GM19397 (cell line): ENCODE data around the gene RPL22L1.
"Not testable (repeated sequence)": the region's sequence is repeated elsewhere in the genome, so short reads cannot be mapped to it uniquely, and the experiment has no call there.

Experiments used
- ATAC-seq: cut with Tn5 transposase; IDR thresholded peaks from one replicate; pipeline ENCODE4 v1.9.1; 2021; ENCODE audit warnings: mild to moderate bottlenecking, moderate library complexity; ENCODE audit not compliant: unreplicated experiment

The RPL22L1 gene

DNA sequence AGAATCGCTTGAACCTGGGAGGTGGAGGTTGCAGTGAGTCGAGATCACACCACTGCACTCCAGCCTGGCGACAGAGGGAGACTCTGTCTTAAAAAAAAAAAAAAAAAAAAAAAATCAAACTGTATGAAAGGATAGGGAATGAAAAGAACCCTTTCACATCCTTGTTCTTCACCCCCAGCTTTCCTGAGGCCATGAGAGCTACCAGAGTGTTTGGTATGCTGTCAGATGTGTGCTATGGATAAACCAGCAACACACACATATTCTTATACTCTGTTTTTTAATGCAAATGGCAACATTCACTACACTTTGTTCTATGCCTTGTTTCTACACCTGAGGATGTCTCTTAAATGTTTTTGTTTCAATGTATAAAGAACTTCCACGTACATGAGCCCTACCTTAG is 33.5 kb downstream of the RPL22L1 start:
- no peak for ATAC-seq

DNA sequence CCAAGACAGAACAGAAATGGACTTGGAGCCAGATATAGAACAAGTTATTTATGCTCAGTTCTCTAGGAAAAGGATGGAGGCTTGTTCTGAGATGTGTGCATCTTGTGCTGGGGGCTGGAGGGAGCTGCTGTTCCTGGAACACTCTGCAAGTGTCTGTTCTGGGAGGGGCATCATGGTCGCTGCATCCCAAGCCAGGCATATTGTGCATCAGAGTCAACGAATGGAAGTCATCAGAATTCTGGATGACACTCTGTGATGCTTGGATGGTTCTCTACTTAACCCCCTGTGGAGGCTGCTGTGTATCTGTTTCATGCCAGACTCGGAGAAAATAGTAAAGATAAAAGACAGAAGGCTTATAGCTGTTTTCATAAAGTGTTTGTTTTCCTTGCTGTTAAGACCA is 34.7 kb downstream of the RPL22L1 start:
- ATAC-seq = no peak

DNA sequence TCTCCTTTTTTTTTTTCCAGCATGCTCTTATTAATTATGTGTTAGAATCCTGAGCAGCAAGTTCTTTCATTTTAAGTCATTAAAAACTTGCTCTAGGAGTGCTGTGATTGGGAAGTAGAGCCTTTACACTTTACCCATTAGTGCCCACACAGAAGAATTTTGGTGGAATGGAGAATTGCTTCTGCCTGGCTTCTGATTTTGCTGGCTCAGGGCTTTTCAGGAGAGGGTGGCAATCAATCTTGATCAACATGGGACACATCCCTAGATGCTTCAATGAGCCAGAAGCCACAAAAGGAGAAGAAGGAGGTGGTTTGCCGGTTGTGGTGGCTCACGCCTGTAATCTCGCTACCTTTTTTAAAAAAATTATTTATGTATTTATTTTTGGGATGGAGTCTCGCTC is 39.4 kb downstream of the RPL22L1 start:
- no peak for ATAC-seq

DNA sequence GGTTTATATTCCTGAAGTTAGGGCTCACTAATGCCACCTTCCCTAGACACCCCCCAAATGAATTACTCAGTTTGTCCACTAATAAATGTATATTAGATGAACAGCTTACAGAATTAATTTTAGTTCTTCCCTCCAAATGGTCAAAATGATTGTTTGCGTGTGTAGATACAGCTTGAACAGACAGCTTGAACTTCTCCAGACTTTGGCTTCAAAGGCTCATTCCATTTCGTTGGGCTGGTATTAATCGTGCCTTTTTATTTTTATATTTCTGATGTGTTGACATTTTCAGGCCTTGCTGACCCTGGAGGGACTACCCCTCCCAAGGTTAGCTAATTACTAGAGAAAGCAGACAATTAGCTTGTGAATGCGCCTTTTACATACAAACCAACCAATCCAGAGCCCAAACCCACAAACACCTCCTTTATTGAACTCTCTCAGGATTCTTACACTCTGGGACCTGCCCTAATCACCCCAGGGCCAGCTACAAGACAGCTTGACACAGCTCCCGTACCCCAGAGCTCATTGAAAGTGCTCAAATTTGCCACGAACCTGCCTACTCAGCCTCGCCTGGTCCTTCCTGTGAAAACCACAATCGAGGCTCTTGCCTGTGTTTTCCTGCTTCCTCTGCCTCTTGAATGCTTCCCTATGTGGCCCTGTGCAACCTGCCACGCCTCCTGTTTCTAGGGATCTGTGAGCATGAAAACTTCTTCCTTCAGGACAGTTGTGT is 40.3 kb downstream of the RPL22L1 start:
- ATAC-seq = no peak

DNA sequence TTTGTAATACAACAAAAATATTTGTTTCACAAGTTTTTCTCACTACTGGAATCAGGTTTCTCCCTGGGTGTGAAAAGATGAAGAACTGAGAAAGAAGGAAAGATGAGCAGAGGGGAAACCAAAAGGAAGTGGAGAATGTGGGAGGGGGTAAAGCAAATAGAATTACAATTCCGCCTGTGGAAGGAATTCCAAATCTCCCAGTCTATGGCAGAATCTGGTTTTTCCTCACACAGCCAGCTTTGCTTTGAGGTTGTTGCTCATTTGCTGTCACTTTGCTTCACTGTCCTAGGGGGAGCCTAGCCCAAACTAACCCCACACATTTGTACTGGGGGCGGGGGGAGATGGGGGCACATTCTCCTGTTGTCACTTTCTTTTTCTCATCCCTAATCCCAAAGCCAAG is 43.9 kb downstream of the RPL22L1 start:
- no peak for ATAC-seq

DNA sequence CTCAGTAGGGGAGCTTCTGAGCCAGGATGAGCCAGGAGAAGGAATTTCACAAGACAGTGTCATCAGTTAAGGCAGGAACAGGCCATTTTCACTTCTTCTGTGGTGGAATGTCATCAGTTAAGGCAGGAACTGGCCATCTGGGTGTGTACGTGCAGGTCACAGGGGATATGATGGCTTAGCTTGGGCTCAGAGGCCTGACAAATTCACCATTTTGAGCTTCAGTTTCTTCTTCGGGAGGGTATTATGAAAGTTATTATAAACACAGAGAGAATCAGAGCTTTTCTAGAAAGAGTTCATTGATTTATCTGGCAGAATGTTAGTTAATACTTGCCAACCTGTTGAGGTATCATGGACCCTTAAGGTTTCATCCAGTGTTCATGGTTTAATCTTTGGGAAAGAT is 46.4 kb downstream of the RPL22L1 start:
- ATAC-seq = not testable (repeated sequence)

DNA sequence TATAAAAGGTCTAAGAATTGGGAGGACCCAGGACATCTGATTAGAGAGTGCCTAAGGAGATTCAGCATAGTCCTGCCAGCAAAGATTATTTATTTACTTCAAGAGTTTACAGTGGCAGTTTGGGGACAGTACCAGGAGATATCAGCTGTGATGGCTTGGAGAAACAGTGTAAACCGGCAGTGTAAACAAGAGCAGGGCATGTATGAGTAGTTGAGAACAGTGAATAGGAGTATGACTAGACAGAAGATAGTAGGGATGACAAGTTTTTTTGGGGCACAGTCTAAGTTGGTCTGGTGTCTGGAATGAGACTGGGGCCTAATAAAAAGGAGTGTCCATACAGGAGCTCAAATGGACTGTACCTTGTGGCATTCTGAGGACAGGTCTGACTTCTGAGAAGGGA is 51.7 kb downstream of the RPL22L1 start:
- not testable (repeated sequence) for ATAC-seq

DNA sequence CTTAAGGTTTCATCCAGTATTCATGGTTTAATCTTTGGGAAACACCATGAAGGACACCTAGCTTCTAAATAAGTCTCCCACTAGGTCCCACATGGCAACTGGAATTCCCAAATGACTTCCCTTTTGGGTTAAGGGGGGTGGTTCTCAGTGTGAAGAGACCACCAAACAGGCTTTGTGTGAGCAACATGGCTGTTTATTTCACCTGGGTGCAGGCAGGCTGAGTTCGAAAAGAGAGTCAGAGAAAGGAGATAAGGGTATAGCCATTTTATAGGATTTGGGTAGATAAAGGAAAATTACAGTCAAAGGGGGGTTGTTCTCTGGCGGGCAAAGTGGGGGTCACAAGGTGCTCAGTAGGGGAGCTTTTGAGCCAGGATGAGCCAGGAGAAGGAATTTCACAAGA is 52.5 kb downstream of the RPL22L1 start:
- not testable (repeated sequence) for ATAC-seq

DNA sequence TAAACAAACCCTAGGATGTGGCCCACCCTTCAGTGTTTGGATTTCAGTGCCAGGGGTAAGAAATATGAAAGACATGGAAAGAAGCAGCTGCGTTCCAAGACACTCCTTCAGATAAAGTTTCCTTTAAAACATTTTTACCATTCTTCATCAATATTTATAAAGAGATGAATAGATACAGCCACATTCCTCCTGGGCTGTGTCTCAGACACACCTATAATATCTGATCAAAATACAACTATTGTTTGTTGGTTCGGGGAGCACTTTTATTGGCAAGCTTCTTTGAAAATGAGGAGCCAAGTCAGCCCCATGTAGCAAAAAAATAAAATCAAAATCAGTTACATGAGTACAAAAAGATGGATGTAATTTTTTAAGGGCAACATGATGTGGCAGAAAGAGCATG is 53.2 kb downstream of the RPL22L1 start:
- ATAC-seq = no peak

DNA sequence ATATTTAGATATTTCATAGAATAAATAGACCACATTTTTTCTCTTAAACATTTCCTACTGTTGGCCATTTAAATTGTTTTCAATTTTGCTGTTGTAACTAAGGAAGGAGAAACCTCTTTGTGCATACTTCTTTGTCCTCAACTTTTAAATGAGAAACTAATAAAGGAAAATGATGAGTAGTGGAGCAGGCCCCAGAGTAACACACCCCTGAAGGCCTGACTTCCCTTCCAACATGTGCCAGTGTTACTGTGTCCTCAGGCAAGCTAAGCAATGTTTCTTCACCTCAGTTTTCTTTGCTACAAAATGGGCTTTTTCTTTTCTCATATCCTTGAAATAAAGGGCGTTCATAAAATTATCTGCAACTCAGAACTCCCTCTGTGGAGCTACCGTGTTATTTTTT is 53.7 kb downstream of the RPL22L1 start:
- no peak for ATAC-seq

DNA sequence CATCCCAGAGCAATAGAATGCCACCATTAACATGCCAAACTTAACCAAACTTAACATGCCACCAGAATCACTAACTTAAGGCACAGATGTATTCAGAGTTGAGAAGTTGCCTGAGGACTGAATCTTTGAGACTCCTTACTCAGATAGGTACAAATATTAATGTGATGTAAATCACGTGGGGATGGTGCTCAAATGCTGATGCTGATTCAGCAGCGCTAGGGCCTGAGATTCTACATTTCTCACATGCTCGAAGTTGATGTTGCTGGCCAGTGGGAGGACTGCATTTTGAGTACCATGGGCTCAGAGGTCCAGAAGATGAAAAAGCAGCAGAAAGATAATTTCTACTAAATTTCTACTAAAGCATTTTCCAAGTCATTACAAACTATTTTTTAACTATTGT is 54.1 kb downstream of the RPL22L1 start:
- ATAC-seq = no peak

DNA sequence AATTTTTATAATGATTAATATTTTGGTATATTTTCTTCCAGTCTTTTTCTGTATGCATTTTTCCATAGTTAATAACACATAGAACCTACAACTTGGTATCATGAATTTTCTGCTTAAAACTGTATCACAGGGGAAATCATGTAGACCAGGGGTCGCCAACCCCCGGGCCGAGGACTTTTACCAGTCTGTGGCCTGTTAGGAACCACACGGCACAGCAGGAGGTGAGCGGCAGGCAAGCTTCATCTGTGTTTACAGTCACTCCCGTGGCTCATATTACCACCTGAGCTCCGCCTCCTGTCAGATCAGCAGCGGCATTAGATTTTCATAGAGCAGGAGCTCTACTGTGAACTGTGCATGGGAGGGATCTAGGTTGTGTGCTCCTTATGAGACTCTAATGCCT is 54.7 kb downstream of the RPL22L1 start:
- no peak for ATAC-seq
